Measurements from ENCODE around the gene CSNK1E.

- TF ChIP-seq ESRRA (IDR thresholded peaks at IDR 0.05; ENCODE audit: low read length) (no peak), POLR2A (IDR thresholded peaks at IDR 0.05; ENCODE audit: low read depth, low read length) (no peak), USF2 (IDR thresholded peaks at IDR 0.05; ENCODE audit: borderline replicate concordance, low read depth, low read length) (no peak), RBBP5 (conservative IDR thresholded peaks at IDR 0.05) (no peak), EP300 (IDR thresholded peaks at IDR 0.05; ENCODE audit: borderline replicate concordance in 1 of 2, control insufficient read depth in 1 of 2, low read depth in 2 of 2, low read length in 2 of 2) (no peak), BCL11A (IDR thresholded peaks at IDR 0.05; ENCODE audit: low read depth, low read length) (no peak), ZNF592 (IDR thresholded peaks at IDR 0.05) (no peak)
These were observed 24.5 kb downstream of the CSNK1E start for GRCh38 chr22:38292694-38293093.
